ENCODE results near the gene CCDC43.
"Not testable (repeated sequence)": the region's sequence is repeated elsewhere in the genome, so short reads cannot be mapped to it uniquely, and the experiment has no call there.

Gene CCDC43

GRCh38 chr17:44634401-44634800 is 55.2 kb downstream of the CCDC43 start:
- H3K79me2 ChIP-seq (ENCODE audit: control insufficient read depth, insufficient read depth, low read length, poor library complexity); H3K23ac ChIP-seq (ENCODE audit: low read length); H4K12ac ChIP-seq (ENCODE audit: low read depth, low read length); H2AK5ac ChIP-seq (ENCODE audit: low read length); H4K91ac ChIP-seq (ENCODE audit: low read depth, low read length); H2BK5ac ChIP-seq (ENCODE audit: low read depth, low read length, poor library complexity); DNase-seq; H3K18ac ChIP-seq (ENCODE audit: low read length); H3K27ac ChIP-seq (ENCODE audit: low read depth, low read length); H4K8ac ChIP-seq (ENCODE audit: low read depth, low read length); H3K4ac ChIP-seq (ENCODE audit: low read depth, low read length); H2BK120ac ChIP-seq (ENCODE audit: insufficient read depth, low read length, poor library complexity); H3K4me3 ChIP-seq (ENCODE audit: low read depth, low read length); H3K4me1 ChIP-seq (ENCODE audit: control insufficient read depth in 1 of 2, insufficient read depth in 2 of 2, low read length in 2 of 2); H2BK12ac ChIP-seq (ENCODE audit: low read length); H3K9ac ChIP-seq (ENCODE audit: low read length); H2AFZ ChIP-seq (ENCODE audit: insufficient read depth, low read length, poor library complexity); H3K9me3 ChIP-seq (ENCODE audit: insufficient read depth, low read depth, low read length); H3K14ac ChIP-seq (ENCODE audit: low read length); H3K79me1 ChIP-seq (ENCODE audit: low read length); H3K27me3 ChIP-seq (ENCODE audit: insufficient read depth, low read length); H3K4me2 ChIP-seq (ENCODE audit: low read length); H3K36me3 ChIP-seq (ENCODE audit: control insufficient read depth in 1 of 2, insufficient read depth in 2 of 2, low read length in 2 of 2): not testable (repeated sequence)
- WGBS (ENCODE audit: extremely low coverage, insufficient coverage, insufficient read length), result no CpG with 5 or more reads among the region's 4 CpGs

GRCh38 chr17:44633998-44634397 is 55.6 kb downstream of the CCDC43 start:
- no peak overlapping the region for H4K12ac ChIP-seq (ENCODE audit: low read depth, low read length)
- H3K4ac ChIP-seq (ENCODE audit: low read depth, low read length), result no peak overlapping the region
- H3K4me2 ChIP-seq (ENCODE audit: low read length), result no peak overlapping the region
- H2BK5ac ChIP-seq (ENCODE audit: low read depth, low read length, poor library complexity), result no peak overlapping the region
- no peak overlapping the region for H4K91ac ChIP-seq (ENCODE audit: low read depth, low read length)
- no CpG with 5 or more reads among the region's 8 CpGs for WGBS (ENCODE audit: extremely low coverage, insufficient coverage, insufficient read length)
- no peak overlapping the region for H4K8ac ChIP-seq (ENCODE audit: low read depth, low read length)
- no peak overlapping the region for H3K23ac ChIP-seq (ENCODE audit: low read length)
- H3K9ac ChIP-seq (ENCODE audit: low read length), result no peak overlapping the region
- no peaks in the 10 kb centered on the region for H3K27me3 ChIP-seq (ENCODE audit: insufficient read depth, low read length)
- no peaks in the 10 kb centered on the region for H3K36me3 ChIP-seq (ENCODE audit: control insufficient read depth in 1 of 2, insufficient read depth in 2 of 2, low read length in 2 of 2)
- DNase-seq, result no peak
- no peak overlapping the region for H2BK120ac ChIP-seq (ENCODE audit: insufficient read depth, low read length, poor library complexity)
- no peaks in the 10 kb centered on the region for H3K9me3 ChIP-seq (ENCODE audit: insufficient read depth, low read depth, low read length)
- H3K27ac ChIP-seq (ENCODE audit: low read depth, low read length), result no peak overlapping the region
- no peaks in the 10 kb centered on the region for H3K4me1 ChIP-seq (ENCODE audit: control insufficient read depth in 1 of 2, insufficient read depth in 2 of 2, low read length in 2 of 2)
- H3K18ac ChIP-seq (ENCODE audit: low read length), result no peak overlapping the region
- no peaks in the 10 kb centered on the region for H3K79me2 ChIP-seq (ENCODE audit: control insufficient read depth, insufficient read depth, low read length, poor library complexity)
- H3K14ac ChIP-seq (ENCODE audit: low read length), result no peak overlapping the region
- H2BK12ac ChIP-seq (ENCODE audit: low read length), result peak overlapping the region; percentile 72
- H2AK5ac ChIP-seq (ENCODE audit: low read length), result no peak overlapping the region
- H2AFZ ChIP-seq (ENCODE audit: insufficient read depth, low read length, poor library complexity), result no peak overlapping the region
- H3K79me1 ChIP-seq (ENCODE audit: low read length), result peaks cover 2% of the 10 kb centered on the region
- H3K4me3 ChIP-seq (ENCODE audit: low read depth, low read length), result no peak overlapping the region

- no peak overlapping the region for H3K4ac ChIP-seq (ENCODE audit: low read depth, low read length)
- H2BK5ac ChIP-seq (ENCODE audit: low read depth, low read length, poor library complexity), result no peak overlapping the region
- WGBS (ENCODE audit: extremely low coverage, insufficient coverage, insufficient read length), result no CpG with 5 or more reads among the region's 4 CpGs
- H2AK5ac ChIP-seq (ENCODE audit: low read length), result no peak overlapping the region
- H3K36me3 ChIP-seq (ENCODE audit: control insufficient read depth in 1 of 2, insufficient read depth in 2 of 2, low read length in 2 of 2), result no peaks in the 10 kb centered on the region
- H4K12ac ChIP-seq (ENCODE audit: low read depth, low read length), result no peak overlapping the region
- H3K4me1 ChIP-seq (ENCODE audit: control insufficient read depth in 1 of 2, insufficient read depth in 2 of 2, low read length in 2 of 2), result peaks cover 2 to 6% of the 10 kb centered on the region in 2 experiments
- no peak overlapping the region for H2BK12ac ChIP-seq (ENCODE audit: low read length)
- H3K14ac ChIP-seq (ENCODE audit: low read length), result no peak overlapping the region
- H4K8ac ChIP-seq (ENCODE audit: low read depth, low read length), result no peak overlapping the region
- no peak for DNase-seq
- H3K23ac ChIP-seq (ENCODE audit: low read length), result no peak overlapping the region
- H3K79me1 ChIP-seq (ENCODE audit: low read length), result peaks cover 2% of the 10 kb centered on the region
- H3K9me3 ChIP-seq (ENCODE audit: insufficient read depth, low read depth, low read length), result no peaks in the 10 kb centered on the region
- no peak overlapping the region for H3K4me3 ChIP-seq (ENCODE audit: low read depth, low read length)
- H3K27ac ChIP-seq (ENCODE audit: low read depth, low read length), result no peak overlapping the region
- no peak overlapping the region for H2AFZ ChIP-seq (ENCODE audit: insufficient read depth, low read length, poor library complexity)
- H4K91ac ChIP-seq (ENCODE audit: low read depth, low read length), result no peak overlapping the region
- no peak overlapping the region for H3K18ac ChIP-seq (ENCODE audit: low read length)
- no peak overlapping the region for H3K4me2 ChIP-seq (ENCODE audit: low read length)
- no peaks in the 10 kb centered on the region for H3K79me2 ChIP-seq (ENCODE audit: control insufficient read depth, insufficient read depth, low read length, poor library complexity)
- H3K27me3 ChIP-seq (ENCODE audit: insufficient read depth, low read length), result no peaks in the 10 kb centered on the region
- no peak overlapping the region for H3K9ac ChIP-seq (ENCODE audit: low read length)
- H2BK120ac ChIP-seq (ENCODE audit: insufficient read depth, low read length, poor library complexity), result no peak overlapping the region
Observed at GRCh38 chr17:44630703-44631102, 58.9 kb downstream of the CCDC43 start.

GRCh38 chr17:44629314-44629713 is 60.3 kb downstream of the CCDC43 start:
- Histone ChIP-seq H2BK120ac (ENCODE audit: insufficient read depth, low read length, poor library complexity) (no peak overlapping the region), H3K36me3 (ENCODE audit: control insufficient read depth in 1 of 2, insufficient read depth in 2 of 2, low read length in 2 of 2) (no peaks in the 10 kb centered on the region), H3K4me3 (ENCODE audit: low read depth, low read length) (no peak overlapping the region), H4K12ac (ENCODE audit: low read depth, low read length) (no peak overlapping the region), H3K4me2 (ENCODE audit: low read length) (no peak overlapping the region), H2AK5ac (ENCODE audit: low read length) (no peak overlapping the region), H3K14ac (ENCODE audit: low read length) (no peak overlapping the region), H2BK12ac (ENCODE audit: low read length) (no peak overlapping the region), H3K27me3 (ENCODE audit: insufficient read depth, low read length) (no peaks in the 10 kb centered on the region), H3K18ac (ENCODE audit: low read length) (no peak overlapping the region), H3K4ac (ENCODE audit: low read depth, low read length) (no peak overlapping the region), H3K4me1 (ENCODE audit: control insufficient read depth in 1 of 2, insufficient read depth in 2 of 2, low read length in 2 of 2) (peaks cover 2 to 6% of the 10 kb centered on the region in 2 experiments), H3K27ac (ENCODE audit: low read depth, low read length) (no peak overlapping the region), H2AFZ (ENCODE audit: insufficient read depth, low read length, poor library complexity) (no peak overlapping the region), H3K9me3 (ENCODE audit: insufficient read depth, low read depth, low read length) (no peaks in the 10 kb centered on the region), H2BK5ac (ENCODE audit: low read depth, low read length, poor library complexity) (no peak overlapping the region), H3K9ac (ENCODE audit: low read length) (no peak overlapping the region), H3K23ac (ENCODE audit: low read length) (no peak overlapping the region), H4K8ac (ENCODE audit: low read depth, low read length) (no peak overlapping the region), H3K79me2 (ENCODE audit: control insufficient read depth, insufficient read depth, low read length, poor library complexity) (no peaks in the 10 kb centered on the region), H3K79me1 (ENCODE audit: low read length) (peaks cover 2% of the 10 kb centered on the region), H4K91ac (ENCODE audit: low read depth, low read length) (no peak overlapping the region)
- no peak for DNase-seq
- no CpG with 5 or more reads among the region's 13 CpGs for WGBS (ENCODE audit: extremely low coverage, insufficient coverage, insufficient read length)

Measured in trophoblast cell (in vitro differentiated cells and primary cell).